ENCODE measurements around the gene DNM3.

GRCh38 chr1:172442404-172442803 is 601.1 kb downstream of the DNM3 start:
- no peak for TF ChIP-seq CTCF (IDR thresholded peaks at IDR 0.05; ENCODE audit: low read length)
- TF ChIP-seq EZH2 (optimal IDR thresholded peaks at IDR 0.05; ENCODE audit: low read depth, low read length) = no peak
